NCI-H1105 treated with DMSO at 0.1 percent for 48 hours (cell line): Measurements from ENCODE around the gene KIAA0586.
"Not testable (repeated sequence)": the region's sequence is repeated elsewhere in the genome, so short reads cannot be mapped to it uniquely, and the experiment has no call there.

ENCODE experiments used
- DNase-seq: peaks from one replicate; lab custom pipeline; 2025; lab: John Stamatoyannopoulos, UW

Gene KIAA0586

DNA sequence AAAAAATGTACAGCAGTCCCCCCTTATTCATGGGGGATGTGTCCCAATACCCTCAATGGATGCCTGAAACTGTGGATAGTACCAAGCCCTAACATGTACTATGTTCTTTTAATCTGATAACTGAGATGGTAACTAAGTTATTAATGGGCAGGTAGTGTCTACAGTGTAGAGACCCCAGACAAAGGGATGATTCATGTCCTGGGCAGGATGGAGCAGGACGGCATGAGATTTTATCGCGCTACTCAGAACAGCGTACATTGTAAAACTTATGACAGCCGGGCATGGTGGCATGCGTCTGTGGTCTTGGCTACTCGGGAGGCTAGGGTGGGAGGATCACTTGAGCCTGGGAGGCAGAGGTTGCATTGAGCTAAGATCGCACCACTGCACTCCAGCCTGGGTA, 37.1 kb downstream of the KIAA0586 start:
- no peak for DNase-seq

- DNase-seq: no peak
These were observed 37.9 kb downstream of the KIAA0586 start for GRCh38 chr14:58465421-58465820.

DNA sequence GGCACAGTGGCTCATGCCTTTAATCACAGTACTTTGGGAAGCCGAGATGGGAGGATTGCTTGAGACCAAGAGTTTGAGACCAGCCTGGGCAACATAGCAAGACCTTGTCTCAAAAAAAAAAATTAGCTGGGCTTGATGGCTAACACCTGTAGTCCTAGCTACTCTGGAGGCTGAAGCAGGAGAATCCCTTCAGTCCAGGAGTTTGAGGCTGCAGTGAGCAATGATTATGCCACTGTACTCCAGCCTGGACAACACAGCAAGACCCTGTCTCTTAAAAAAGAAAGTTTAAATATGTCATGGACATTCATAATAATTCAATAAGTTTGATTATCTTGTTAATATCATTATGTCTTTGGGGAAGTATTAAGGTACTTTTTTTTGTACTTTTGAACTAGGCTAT, 38.9 kb downstream of the KIAA0586 start:
- no peak for DNase-seq

- no peak for DNase-seq
These were observed 40.1 kb downstream of the KIAA0586 start for GRCh38 chr14:58467575-58467974.

GRCh38 chr14:58469309-58469708, 41.8 kb downstream of the KIAA0586 start:
- DNase-seq: no peak

DNA sequence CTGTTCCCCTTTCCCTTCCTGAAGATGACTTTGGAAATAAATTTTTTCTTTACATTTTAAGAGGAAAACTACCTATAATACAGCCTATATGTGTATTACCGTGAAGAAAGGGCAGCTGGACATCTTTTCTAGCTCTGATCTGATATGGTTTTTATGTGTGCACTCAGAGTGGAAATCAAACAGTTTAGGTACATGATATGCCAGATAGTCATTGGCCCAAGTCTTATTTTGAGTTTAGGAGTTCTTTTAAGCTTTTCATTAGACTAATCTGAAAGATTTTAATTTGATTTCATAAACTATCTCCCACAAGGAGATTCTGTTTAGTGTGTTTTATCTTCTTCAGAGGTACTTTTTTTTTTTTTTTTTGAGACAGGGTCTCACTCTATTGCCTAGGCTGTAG, 48.8 kb downstream of the KIAA0586 start:
- no peak for DNase-seq

DNA sequence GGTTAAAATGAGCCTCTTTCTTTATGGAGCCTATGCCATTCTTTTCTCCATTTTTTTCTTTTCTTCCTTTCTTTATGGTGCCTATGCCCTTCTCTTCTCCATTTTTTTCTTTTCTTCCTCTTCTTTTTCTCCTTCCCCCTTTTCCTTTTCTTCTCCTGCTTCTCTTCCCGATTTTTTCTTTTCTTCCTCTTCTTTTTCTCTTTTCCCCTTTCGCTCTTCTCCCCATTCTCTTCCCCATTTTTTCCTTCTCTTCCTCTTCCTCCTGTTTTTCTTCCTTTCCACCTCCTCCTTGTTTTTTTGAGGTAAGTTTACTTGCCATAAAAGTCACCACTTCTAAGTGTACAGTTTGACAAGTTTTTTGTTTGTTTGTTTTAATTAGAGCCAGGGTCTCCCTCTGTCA, 50.1 kb downstream of the KIAA0586 start:
- DNase-seq: no peak

DNA sequence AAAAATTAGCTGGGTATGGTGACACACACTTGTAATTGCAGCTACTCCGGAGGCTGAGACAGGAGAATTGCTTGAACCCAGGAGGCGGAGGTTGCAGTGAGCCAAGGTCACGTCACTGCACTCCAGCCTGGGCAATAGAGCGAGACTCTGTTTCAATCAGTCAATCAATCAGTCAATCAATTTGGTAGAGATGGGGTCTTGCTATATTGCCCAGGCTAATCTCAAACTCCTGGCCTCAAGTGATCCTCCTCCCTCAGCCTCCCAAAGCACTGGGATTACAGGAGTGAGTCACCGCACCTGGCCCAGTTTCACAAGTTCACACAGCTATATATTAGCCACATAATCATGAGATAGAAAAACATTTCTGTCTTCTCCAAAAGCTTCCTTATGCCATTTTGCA, 50.8 kb downstream of the KIAA0586 start:
- not testable (repeated sequence) for DNase-seq

- no peak for DNase-seq
These were observed 52.5 kb downstream of the KIAA0586 start for GRCh38 chr14:58479975-58480374.

- DNase-seq: no peak
These were observed 56.7 kb downstream of the KIAA0586 start for GRCh38 chr14:58484176-58484575.

- DNase-seq: no peak
These were observed 61.0 kb downstream of the KIAA0586 start for GRCh38 chr14:58488550-58488949.

DNA sequence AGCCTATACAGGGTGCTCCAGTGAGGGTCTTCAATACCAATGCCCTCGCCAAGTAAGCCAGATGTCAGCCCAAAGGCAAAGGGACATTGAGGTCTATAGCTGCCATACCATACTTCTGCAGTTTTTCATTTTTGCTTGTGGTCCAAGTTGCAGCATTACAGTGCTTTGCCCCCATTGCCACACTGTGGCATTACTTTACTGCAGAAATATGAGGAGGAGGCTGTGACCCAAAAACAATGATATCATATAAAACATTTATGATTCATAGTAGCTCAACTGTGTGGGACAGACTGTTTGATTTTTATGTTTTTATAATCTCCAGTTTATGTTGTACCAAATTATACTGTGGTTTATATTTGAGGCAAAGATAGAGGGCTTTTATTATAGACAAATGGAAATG, 64.1 kb downstream of the KIAA0586 start:
- DNase-seq: no peak

DNA sequence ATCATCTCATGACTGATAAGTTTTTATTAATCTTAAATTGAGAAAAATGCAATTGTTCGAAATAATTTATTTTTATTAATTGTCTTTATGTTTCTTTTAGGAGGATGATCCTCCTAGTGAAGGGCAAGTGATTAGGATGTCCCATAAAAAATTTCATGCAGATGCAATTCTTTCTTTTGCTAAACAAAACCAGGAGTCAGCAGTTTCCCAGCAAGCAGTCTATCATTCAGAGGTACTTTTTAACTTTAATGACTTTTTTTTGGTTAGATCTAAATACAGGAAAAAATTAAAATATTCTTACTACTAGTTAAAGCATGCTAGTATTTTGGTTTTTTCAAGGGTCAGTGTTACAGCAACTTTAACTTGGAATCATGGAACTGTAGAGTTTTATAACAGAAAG, 64.5 kb downstream of the KIAA0586 start:
- DNase-seq: no peak

GRCh38 chr14:58501214-58501816, 73.8 kb downstream of the KIAA0586 start:
- peak; percentile 76 for DNase-seq

DNA sequence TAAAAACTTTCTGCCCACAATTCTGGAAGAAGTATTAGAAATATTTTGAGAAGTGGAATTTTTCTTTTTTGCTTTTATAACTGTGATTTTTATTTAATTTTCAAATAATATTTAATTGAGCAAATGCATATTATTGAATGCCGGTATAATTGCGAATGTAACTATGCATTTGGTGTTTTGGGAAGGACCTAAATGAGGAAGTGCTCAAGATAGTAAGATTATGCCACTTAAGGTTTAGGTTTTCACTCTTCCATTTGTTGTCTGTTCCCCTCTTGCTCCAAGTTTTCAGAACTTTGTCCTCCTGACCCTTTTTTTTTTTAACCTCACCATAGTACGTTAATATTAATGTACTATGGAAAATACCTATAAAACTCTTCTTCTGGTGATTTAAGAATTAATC, 85.8 kb downstream of the KIAA0586 start:
- no peak for DNase-seq

DNA sequence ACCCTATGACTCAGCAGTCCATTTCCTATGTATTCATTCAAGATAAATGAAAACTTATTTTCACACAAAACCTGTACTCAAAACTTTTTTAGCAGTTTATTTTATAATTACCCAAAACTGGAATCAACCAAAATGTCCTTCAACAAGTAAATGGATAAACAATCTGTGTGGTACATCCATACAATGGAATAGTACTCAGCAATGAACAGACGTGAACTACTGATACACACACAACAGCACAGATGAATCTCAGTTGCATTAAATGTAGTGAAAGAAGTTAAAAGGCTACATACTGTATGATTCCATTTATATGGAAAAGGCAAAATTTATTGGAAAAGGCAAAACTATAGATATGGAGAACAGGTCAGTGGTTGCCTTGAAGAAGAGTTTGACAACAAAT, 90.1 kb downstream of the KIAA0586 start:
- DNase-seq: no peak

DNA sequence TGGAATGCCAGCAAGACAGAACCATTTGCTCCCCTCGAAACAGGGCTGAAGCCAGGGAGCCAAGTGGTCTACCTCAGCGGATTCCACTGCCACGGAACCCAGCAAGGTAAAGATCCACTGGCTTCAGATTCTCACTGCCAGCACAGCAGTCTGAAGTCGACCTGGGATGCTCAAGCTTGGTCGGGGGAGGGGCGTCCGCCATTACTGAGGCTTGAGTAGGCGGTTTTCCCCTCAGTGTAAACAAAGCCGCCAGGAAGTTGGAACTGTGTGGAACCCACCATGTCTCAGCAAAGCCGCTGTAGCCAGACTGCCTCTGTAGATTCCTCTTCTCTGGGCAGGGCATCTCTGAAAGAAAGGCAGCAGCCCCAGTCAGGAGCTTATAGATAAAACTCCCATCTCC, 98.2 kb downstream of the KIAA0586 start:
- DNase-seq: not testable (repeated sequence)

- DNase-seq: no peak
These were observed 105.9 kb downstream of the KIAA0586 start for GRCh38 chr14:58533446-58533845.

- no peak for DNase-seq
These were observed 107.5 kb downstream of the KIAA0586 start for GRCh38 chr14:58535044-58535443.

DNA sequence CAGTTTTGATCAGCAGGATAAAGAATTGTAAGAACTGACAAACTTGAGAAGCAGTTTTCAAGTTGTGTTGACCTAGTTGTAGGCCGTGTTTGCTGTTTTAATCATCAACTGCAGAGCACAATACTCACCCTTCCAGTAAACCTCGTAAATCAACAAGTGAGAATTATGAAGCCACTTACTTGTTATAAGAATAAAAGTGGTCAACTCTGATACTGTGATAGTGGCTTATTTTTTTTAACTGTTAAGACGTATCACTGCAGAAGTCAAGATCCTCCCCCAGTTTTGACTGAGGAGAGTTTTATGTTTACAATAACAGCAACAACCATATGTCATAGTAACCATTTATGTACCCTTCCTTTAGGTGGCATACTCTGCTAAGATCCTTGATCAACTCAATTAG, 109.5 kb downstream of the KIAA0586 start:
- no peak for DNase-seq

- no peak for DNase-seq
These were observed 113.5 kb downstream of the KIAA0586 start for GRCh38 chr14:58540749-58541632.

DNA sequence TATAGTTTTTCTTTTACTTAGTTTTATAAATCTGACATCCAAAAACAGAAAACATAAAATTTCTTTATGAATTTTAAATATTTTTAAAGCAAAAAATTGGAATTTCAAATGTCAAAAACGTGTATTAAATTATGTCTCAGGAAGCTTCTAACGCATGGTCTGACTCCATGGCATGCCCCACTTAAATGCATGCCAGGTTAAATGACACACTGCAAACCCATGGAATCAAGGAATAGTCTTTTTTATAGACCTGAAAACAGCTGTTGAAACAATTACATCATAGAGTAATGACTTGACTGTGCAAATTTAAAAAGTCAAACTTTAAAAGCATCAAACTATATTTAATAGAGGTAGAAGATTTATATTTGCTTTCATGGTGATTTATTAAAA, 114.1 kb downstream of the KIAA0586 start:
- no peak for DNase-seq

GRCh38 chr14:58543253-58543652, 115.7 kb downstream of the KIAA0586 start:
- DNase-seq: no peak

GRCh38 chr14:58547649-58548048, 120.1 kb downstream of the KIAA0586 start:
- DNase-seq: no peak
